H1 (cell line): ENCODE data around the gene RREB1. TPM values are rescaled to one million over a fixed set of nuclear protein-coding genes. Genes with fewer than 3 reads are reported as not detected.

Experiments
- ASH2L ChIP-seq: fragments of 200-600, 300-600 bp; sonication (generic); IDR thresholded peaks from one replicate; pipeline ENCODE4 v1.7.1; 2017; ENCODE audit warnings: low read length
- GABPA ChIP-seq: IDR thresholded peaks from 2 replicates; pipeline ENCODE4 v1.6.1; 2011; ENCODE audit warnings: mild to moderate bottlenecking, low read length, moderate library complexity, borderline replicate concordance; ENCODE audit not compliant: insufficient read depth
- HDAC6 ChIP-seq: IDR thresholded peaks from one replicate; pipeline ENCODE4 v1.7.1; 2012; ENCODE audit warnings: low read depth, mild to moderate bottlenecking, inconsistent platforms, low read length, moderate library complexity
- KDM4A ChIP-seq: IDR thresholded peaks from one replicate; pipeline ENCODE4 v1.7.1; 2012; ENCODE audit warnings: low read depth, mild to moderate bottlenecking, moderate library complexity, low read length, inconsistent platforms; ENCODE audit not compliant: severe bottlenecking
- POLR2A ChIP-seq, 2 experiments: IDR thresholded peaks; 1 replicate in 1 of 2; 2 replicates in 1 of 2; pipeline ENCODE4 v1.6.1; 2011; ENCODE audit warnings: low read depth in 2 of 2, low read length in 2 of 2, mild to moderate bottlenecking in 2 of 2; ENCODE audit errors: control extremely low read depth in 1 of 2
- POLR2AphosphoS5 ChIP-seq: IDR thresholded peaks from 2 replicates; pipeline ENCODE4 v1.6.1; 2011; ENCODE audit warnings: low read depth, low read length
- RXRA ChIP-seq: IDR thresholded peaks from 2 replicates; pipeline ENCODE4 v1.6.1; 2011; ENCODE audit warnings: low read depth, mild to moderate bottlenecking, low read length, moderate library complexity; ENCODE audit not compliant: insufficient read depth
- SAP30 ChIP-seq: fragments of 300-600 bp; sonication (generic); IDR thresholded peaks from 2 replicates; pipeline ENCODE4 v1.7.1; 2012; ENCODE audit warnings: low read length, moderate library complexity, mild to moderate bottlenecking, inconsistent platforms; ENCODE audit not compliant: insufficient read depth, insufficient replicate concordance
- SIX5 ChIP-seq: IDR thresholded peaks from 2 replicates; pipeline ENCODE4 v1.6.1; 2011; ENCODE audit warnings: mild to moderate bottlenecking, low read depth, low read length
- SUZ12 ChIP-seq: fragments of 200-600 bp; sonication (generic); IDR thresholded peaks from 2 replicates; pipeline ENCODE4 v1.6.1; 2012; ENCODE audit warnings: mild to moderate bottlenecking, inconsistent platforms, low read length, moderate library complexity, mixed read lengths
- polyA plus RNA-seq, 7 experiments: library from polyadenylated mRNA; depleted of rRNA in 3 of 7; stranded (reverse) in 5 of 7; unstranded in 2 of 7; fragments of >200 nt in 5 of 7; fragments of 200-250 nt in 2 of 7; gene quantifications; 1 replicate in 5 of 7; 2 replicates in 1 of 7; 4 replicates in 1 of 7; pipeline versions ENCODE4 v1.2.1 to v1.2.3, GENCODE V29; 2011 to 2013; ENCODE audit warnings: missing spikeins in 2 of 7, mixed read lengths in 2 of 7
- total RNA-seq: library from RNA; stranded (reverse); fragmentation: NEBNext Ultra II Directional; extraction: Animal tissue kit (Norgen Biotek cat#: 25700); gene quantifications from 2 replicates; pipeline ENCODE4 v1.2.1, GENCODE V29; 2021
- TF ChIP-seq, protein P1 (sequence below): fragments of 300-600 bp; sonication (generic); IDR thresholded peaks from 2 replicates; pipeline ENCODE4 v1.7.1; 2012; ENCODE audit warnings: low read length, moderate library complexity, mild to moderate bottlenecking, inconsistent platforms; ENCODE audit not compliant: insufficient replicate concordance
- TF ChIP-seq, protein P2 (sequence below): IDR thresholded peaks from 2 replicates; pipeline ENCODE4 v1.6.1; 2011; ENCODE audit warnings: low read length, improper control_type of control experiment

The RREB1 gene
- total and polyA plus RNA-seq, 2 of the 8 experiments (the other 6 are each of a cell fraction or from before 2014, with no cell fraction given) = 3.9 to 34.7 TPM

DNA sequence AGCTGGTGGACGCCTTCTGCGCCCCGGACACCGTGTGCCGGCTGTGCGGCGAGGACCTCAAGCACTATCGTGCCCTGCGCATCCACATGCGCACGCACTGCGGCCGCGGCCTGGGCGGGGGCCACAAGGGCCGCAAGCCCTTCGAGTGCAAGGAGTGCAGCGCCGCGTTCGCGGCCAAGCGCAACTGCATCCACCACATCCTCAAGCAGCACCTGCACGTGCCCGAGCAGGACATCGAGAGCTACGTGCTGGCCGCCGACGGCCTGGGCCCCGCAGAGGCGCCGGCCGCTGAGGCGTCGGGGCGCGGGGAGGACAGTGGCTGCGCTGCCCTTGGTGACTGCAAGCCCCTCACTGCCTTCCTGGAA, 122.5 kb downstream of the RREB1 start (continued):
- TF ChIP-seq, protein P1, sequence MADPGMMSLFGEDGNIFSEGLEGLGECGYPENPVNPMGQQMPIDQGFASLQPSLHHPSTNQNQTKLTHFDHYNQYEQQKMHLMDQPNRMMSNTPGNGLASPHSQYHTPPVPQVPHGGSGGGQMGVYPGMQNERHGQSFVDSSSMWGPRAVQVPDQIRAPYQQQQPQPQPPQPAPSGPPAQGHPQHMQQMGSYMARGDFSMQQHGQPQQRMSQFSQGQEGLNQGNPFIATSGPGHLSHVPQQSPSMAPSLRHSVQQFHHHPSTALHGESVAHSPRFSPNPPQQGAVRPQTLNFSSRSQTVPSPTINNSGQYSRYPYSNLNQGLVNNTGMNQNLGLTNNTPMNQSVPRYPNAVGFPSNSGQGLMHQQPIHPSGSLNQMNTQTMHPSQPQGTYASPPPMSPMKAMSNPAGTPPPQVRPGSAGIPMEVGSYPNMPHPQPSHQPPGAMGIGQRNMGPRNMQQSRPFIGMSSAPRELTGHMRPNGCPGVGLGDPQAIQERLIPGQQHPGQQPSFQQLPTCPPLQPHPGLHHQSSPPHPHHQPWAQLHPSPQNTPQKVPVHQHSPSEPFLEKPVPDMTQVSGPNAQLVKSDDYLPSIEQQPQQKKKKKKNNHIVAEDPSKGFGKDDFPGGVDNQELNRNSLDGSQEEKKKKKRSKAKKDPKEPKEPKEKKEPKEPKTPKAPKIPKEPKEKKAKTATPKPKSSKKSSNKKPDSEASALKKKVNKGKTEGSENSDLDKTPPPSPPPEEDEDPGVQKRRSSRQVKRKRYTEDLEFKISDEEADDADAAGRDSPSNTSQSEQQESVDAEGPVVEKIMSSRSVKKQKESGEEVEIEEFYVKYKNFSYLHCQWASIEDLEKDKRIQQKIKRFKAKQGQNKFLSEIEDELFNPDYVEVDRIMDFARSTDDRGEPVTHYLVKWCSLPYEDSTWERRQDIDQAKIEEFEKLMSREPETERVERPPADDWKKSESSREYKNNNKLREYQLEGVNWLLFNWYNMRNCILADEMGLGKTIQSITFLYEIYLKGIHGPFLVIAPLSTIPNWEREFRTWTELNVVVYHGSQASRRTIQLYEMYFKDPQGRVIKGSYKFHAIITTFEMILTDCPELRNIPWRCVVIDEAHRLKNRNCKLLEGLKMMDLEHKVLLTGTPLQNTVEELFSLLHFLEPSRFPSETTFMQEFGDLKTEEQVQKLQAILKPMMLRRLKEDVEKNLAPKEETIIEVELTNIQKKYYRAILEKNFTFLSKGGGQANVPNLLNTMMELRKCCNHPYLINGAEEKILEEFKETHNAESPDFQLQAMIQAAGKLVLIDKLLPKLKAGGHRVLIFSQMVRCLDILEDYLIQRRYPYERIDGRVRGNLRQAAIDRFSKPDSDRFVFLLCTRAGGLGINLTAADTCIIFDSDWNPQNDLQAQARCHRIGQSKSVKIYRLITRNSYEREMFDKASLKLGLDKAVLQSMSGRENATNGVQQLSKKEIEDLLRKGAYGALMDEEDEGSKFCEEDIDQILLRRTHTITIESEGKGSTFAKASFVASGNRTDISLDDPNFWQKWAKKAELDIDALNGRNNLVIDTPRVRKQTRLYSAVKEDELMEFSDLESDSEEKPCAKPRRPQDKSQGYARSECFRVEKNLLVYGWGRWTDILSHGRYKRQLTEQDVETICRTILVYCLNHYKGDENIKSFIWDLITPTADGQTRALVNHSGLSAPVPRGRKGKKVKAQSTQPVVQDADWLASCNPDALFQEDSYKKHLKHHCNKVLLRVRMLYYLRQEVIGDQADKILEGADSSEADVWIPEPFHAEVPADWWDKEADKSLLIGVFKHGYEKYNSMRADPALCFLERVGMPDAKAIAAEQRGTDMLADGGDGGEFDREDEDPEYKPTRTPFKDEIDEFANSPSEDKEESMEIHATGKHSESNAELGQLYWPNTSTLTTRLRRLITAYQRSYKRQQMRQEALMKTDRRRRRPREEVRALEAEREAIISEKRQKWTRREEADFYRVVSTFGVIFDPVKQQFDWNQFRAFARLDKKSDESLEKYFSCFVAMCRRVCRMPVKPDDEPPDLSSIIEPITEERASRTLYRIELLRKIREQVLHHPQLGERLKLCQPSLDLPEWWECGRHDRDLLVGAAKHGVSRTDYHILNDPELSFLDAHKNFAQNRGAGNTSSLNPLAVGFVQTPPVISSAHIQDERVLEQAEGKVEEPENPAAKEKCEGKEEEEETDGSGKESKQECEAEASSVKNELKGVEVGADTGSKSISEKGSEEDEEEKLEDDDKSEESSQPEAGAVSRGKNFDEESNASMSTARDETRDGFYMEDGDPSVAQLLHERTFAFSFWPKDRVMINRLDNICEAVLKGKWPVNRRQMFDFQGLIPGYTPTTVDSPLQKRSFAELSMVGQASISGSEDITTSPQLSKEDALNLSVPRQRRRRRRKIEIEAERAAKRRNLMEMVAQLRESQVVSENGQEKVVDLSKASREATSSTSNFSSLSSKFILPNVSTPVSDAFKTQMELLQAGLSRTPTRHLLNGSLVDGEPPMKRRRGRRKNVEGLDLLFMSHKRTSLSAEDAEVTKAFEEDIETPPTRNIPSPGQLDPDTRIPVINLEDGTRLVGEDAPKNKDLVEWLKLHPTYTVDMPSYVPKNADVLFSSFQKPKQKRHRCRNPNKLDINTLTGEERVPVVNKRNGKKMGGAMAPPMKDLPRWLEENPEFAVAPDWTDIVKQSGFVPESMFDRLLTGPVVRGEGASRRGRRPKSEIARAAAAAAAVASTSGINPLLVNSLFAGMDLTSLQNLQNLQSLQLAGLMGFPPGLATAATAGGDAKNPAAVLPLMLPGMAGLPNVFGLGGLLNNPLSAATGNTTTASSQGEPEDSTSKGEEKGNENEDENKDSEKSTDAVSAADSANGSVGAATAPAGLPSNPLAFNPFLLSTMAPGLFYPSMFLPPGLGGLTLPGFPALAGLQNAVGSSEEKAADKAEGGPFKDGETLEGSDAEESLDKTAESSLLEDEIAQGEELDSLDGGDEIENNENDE = no peak
- TF ChIP-seq RXRA (no peak), SUZ12 (no peak), GABPA (no peak), ASH2L (no peak), SAP30 (no peak), KDM4A (no peak), SIX5 (no peak), POLR2A (IDR thresholded peaks at IDR 0.05; ENCODE audit: control extremely low read depth in 1 of 2, low read depth in 2 of 2, low read length in 2 of 2) (no peak), POLR2AphosphoS5 (no peak), HDAC6 (no peak)
- TF ChIP-seq, protein P2, sequence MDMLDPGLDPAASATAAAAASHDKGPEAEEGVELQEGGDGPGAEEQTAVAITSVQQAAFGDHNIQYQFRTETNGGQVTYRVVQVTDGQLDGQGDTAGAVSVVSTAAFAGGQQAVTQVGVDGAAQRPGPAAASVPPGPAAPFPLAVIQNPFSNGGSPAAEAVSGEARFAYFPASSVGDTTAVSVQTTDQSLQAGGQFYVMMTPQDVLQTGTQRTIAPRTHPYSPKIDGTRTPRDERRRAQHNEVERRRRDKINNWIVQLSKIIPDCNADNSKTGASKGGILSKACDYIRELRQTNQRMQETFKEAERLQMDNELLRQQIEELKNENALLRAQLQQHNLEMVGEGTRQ = no peak
